NCI-H128 (cell line): ENCODE results near the gene NR2F2.
A peak's percentile ranks its signal among the peaks of the same experiment; 100 is the strongest.

ENCODE experiments used
- DNase-seq: peaks from one replicate; lab custom pipeline; 2025; ENCODE audit not compliant: unreplicated experiment; lab: John Stamatoyannopoulos, UW

The NR2F2 gene

DNA sequence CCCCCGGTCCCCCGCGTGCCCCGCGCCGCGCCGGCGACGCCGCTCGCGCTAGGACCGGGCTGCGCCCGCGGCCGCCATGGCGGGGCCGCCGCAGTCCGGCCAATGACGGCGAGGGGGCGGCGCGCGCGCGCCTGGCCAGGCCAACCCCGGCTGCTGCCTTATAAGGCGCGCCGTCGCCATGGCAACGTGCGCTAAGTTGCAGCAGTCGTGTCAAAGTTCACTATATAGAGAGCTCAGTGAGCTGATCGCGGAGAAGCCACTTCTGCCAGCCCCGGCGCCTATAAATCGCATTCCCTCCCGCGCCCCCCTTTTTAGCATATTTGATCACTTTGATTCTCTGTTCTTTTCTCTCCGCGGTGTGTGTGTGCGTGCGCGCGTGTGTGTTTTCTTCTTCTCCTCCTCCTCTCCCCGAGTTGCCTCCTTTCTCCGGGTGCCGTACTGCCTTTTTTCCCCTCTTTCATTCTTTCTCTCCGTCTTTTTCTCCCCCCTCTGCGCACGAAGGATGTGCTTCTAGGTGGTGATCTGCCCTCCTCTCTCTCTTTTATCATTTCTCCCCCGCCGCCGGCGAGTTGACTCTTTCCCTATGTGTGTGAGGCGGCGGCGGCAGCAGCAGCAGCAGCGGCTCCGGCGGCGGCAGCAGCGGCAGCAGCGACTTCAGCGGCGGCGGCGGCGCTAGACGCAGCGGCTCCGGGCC is at the start of gene NR2F2:
NR2F2 (plus strand) TSS at position 251 of the 694 bp plus-strand sequence. CDS start 1,406 bp downstream, outside the sequence.
- DNase-seq = peak; percentile 55

DNA sequence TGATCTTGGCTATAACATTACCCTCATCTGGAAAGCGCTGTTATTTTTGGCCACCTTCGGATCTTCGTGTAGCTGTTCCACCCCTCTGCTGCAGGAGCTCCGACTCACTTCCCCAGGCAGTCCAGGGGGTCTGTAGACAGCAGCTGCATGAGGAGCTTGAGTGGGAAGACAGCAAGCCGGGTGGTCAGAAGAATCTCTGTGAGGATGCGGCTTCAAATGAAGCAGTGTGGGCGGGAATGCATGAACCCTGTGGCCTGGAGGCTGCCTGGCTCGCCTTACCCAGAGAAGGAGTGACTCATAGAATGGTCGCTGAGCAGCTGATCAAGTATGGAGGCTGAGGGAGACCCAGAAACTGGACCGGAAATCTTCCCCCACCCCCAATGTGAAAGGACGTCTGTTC is 45.2 kb upstream of the NR2F2 start:
- DNase-seq = no peak

DNA sequence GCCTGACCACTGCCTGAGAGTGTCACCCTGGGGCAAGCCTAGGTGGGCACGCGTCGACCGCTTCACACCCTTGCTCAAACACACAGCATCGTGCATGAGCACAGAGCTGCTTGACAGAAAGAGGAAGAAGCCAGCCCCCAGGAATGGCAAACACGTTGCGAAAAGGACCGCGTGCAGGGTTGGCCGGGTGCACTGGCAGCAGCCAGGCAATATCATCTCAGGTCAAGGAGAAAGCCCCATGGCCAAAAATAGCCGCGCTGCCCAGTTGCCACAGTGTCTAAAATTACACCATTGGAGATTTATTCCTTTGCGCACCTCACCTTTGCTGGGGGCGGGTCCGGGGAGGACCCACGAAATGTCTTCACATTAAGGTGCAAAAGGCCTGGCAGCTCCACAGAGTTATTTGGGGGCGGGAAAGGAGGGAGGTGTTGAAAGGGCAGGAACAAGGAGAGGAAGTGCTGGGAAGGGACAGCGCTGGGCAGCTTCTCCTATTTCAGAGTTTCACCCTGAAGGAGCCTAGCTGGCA is 44.7 kb upstream of the NR2F2 start:
- DNase-seq = no peak

DNA sequence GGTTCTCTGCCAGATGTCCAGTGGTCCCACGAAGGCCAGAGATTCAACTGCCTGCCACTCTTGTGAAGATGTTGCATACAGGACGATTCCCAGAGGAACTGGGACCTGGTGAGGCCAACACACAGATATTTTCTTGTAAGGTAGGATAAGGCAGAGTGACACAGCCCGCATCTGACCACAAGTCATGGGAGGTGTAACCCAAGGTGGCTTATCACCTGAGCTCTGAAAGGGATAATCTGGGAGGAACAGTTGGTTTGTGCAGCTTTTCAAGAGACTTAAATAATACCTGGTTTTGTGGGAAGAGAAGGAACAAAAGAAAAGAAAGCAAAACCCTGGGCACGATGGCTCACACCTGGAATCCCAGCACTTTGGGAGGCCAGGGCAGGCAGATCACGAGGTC is 39.8 kb upstream of the NR2F2 start:
- no peak for DNase-seq

DNA sequence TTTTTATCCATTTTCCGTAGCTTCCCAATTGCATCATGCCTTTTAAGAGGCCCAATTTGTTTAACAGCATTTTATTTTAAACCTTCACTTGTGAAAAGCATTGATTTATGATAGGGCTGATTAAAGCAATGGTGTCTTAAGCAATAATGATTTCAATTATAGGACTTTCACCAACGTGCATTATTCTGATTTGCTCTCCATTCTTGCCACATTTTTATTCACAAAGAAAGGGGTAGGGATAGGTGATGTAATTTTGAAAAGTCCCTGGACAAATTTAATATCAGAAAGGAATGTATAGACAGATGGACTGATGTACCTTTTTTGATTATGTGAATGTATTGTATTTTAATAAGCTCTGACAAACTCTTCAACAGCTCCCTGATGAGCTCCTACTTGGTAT is 37.9 kb upstream of the NR2F2 start:
- no peak for DNase-seq

DNA sequence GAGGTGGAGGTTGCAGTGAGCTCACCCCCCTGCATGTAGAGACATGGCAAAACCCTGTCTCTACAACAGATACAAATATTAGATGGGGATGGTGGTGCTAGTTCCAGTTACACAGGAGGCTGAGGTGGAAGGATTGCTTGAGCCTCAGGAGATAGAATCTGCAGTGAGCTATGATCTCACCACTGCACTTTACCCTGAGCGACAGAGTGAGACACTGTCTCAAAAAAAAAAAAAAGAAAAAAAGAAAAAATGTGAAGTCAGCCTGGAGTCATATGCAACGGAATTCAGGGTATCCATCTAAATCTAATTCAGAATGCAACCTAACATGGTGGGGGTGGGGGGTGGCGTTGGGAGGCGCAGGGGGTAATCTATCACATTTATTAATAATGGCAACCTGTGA is 37.1 kb upstream of the NR2F2 start:
- no peak for DNase-seq

DNA sequence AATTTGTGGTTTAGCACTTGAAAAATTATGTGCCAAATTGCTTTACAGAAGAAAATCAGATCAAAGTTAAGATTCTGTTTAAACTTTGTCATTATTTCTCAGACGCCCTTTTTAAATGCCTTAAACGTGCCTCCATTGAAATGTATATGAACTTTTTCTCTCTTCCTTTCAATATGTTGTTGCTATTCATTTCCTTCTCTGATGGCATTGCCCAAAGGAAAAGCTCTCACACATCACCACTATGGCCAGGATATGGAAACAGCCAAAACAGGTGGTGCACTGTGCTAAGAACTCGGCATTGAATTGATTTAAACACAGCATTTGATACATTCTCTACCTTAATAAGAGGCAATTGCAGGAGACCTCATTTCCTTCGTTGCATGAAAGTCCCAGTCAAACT is 35.7 kb upstream of the NR2F2 start:
- no peak for DNase-seq

DNA sequence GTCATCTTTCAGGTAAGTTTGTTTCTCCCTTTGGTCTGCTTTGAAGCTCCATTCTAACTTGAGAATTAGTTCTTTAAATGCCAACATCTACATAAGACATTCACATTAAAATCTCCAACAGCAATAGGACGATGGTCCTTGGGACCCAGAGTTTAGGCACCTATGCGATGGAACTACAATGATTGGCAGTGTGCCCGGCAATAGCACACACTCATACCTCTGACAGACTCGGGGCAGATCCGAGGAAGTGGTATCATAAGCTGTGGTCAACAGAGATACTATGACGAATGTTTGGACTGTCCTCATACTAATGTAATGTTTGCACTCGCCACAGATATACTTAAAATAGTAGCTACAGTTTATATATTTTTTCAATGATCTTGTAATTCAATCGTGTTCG is 34.2 kb upstream of the NR2F2 start:
- DNase-seq = no peak

DNA sequence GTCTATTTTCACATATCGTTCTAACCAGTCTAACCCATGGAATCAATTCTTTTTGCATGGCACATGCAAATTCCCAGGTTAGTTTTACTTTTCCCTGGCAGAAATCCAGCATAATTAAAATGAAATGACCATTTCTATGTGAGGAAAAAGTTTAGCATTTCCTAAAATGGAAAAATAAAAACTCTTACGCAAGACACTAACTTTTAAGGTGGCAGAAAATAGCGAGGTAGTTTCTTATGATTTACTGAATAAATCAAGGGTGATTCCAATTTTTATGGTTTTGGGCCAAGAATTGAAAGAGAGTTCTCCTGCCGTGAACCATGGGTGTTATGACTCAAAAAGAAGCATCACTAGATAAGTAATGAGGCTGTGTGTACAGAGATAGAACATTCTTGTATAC is 32.7 kb upstream of the NR2F2 start:
- DNase-seq = no peak

DNA sequence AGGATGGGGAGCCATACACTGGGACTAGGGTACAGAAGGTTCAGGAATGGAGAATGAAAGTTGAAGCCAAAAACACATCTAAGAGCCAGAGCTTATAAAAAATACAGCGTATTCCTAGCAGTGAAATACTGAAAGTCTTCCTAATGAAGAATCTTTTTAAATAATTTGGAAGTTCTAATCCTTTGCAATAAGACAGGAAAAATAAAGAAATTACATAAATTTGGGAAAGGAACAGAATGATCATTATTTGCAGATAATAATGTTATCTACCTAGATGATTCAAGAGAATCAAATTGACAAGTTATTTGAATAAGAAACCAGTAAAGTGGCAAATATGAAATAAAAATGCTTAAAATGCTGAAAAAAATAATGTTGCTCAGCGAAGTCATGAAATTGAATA is 32.3 kb upstream of the NR2F2 start:
- no peak for DNase-seq

DNA sequence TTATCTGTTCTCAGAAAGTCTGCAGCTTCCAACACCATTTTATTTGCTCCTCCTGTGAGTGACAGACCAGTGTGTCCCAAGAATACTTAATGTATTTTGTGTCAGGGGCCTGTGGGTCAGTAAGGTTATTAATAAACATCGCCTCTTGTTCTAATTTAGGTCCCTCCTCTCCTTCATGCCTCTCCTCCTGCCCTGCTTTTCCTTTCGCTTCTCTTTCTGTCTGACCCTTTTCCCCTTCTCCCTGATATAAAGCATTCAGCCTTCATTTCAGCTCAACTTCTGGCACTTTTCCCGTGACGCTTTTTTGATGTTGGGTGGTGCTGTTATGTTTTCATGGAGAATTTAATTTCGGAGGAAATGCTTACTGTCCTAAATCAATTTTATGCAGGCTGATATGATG is 29.7 kb upstream of the NR2F2 start:
- DNase-seq = no peak

DNA sequence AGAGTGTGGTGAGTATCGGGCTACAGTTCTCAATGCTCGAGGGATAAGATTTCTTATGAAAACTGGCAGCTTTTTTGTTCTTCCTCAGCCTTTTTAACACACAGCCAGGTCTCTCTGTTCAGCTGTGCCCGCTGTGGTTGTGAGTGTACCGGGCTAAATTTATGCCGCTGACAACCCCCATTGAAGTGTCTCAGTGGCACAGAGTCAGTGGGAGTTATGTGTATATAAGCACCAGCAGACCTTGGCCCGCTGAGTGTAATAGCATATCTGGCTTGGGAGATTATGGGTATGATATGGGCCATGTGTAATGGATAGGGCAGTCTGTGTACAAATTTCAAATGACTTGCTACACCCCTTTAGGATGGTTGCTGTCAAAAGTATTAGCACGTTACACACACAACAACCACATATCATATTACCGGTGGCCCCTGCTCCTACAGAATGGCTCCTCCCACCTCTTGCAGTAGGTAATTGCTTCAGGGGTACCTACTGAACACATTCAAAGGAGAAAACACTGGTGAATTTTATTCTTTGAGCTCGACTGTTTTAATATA is 26.9 kb upstream of the NR2F2 start:
- DNase-seq = no peak

DNA sequence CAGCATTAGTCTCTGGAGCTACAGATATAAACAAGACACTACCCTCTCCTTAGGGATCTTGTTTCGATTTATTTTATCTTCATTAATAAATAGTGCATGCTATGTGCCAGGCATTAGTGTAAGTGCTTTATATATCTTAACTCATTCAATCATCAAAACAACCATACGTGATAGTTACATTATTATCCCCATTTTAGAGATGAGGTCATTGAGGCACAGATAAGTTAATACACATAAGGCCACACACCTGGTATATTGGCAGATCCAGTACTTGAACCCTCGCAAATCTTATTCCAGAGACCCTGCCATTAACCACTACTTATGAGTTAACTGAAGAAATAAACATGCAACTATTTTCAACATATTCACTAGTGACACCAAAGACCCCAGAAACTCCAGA is 25.7 kb upstream of the NR2F2 start:
- no peak for DNase-seq

DNA sequence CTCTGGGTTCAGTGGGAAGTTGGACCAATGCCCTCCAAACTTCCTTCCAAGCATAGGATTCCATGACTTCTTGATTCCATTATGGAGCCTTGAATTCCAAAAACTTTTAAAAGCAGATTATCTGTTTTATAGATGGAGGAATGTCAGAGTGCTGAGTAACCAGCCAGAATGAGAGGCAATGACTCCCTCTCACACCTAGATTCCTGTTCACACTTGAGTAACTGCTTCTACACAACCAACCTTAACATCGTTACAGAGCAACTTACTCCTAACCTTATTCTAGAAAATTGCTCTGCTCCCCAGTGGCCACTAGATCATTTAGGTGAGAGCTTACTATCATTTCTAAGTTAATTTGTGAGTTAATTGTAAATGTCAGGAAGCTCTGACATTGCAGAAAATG is 24.2 kb upstream of the NR2F2 start:
- DNase-seq = no peak

DNA sequence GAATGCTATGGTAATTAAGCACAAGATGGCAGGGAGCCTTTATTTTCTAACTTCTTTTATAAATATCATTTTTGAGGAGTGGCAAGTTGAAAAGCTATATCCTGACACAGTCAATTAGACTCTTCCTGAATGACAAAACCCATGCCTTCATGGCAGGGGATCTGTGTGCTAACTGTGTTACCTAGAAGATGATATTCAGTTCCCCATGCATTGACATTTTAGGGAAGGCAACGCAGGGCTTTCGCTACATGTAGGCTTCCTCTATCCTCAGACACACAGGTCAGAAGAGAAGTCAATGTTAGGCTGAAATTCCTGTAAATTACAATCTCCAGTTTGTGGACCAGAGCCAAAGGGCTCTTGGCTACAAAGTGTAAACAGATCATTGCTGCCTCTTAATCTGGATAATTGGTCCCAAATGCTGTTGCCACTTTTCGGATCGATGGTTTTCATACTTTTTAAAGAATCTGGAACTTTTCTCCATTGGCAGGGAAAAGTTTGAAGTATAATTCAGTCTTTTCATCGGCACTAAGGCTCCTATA is 22.6 kb upstream of the NR2F2 start:
- no peak for DNase-seq

DNA sequence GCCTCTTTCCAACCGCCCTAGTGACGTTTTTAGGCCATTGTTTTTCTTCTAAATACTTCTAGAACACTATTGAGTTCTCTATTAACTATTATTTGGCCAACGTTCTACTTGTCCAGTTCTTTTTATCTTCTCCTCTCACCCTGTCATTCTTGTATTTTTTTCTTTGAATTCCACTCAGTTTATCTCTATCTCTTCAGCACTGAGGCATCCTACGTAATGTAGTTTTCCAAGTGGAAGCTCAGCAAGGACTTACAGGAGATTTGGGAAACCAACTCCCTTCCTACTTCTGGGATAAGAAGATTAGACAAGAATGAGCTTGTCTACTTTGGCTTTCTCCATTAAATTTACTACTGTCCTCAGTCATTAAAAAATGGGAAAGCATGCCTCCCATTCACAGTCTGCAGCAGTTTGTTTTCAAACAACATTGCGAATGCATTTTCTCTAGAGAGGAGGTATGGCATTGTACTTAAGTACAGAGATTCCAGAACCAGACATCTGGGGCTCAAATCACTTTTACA is 21.3 kb upstream of the NR2F2 start:
- no peak for DNase-seq

DNA sequence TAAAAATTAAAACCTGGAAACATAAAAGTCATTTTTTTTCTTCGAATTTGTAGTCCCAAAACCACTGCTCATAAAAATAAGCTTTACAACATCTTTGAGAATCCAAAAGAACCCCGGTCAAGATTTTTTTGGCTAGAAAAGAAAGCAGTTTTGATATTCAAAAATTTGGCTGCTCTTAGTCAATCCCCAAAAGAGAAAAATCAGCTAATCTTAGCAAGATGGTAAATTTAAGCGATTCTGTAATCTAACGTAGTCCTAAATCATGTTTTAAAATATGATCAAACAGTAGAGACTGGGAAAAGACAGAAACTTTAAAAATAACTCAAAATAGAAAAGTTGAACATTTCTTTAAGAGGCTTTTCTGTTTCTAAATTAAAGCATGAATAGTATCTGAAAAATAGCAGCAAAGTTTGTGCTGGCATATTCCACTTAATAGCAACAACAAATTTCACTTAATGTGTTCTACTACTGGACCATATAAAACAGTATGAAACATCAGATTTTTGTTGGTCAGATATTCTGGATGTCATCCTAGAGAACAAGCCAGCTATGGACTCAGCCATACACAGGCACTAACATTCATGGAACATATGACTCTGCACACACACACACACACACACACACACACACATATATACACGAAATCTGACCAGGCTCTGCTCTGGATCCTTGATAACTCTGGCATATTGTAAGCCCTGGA is 19.1 kb upstream of the NR2F2 start:
- DNase-seq = no peak

DNA sequence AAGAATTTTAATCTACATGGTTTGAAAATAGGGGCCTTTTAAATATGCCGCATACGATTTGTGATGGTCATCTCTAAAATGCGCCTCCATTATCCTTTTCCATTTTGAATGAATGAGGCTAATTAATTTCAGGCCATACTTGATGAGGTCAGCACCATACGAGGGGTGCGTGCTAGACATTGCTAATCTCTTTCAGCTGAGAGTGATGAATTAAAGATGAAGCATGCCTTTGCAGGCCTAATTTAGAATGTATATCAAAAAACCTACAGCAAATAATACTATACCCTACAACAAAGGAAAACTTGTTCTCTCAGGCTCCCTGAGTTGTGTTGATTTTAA is 18.6 kb upstream of the NR2F2 start:
- no peak for DNase-seq

DNA sequence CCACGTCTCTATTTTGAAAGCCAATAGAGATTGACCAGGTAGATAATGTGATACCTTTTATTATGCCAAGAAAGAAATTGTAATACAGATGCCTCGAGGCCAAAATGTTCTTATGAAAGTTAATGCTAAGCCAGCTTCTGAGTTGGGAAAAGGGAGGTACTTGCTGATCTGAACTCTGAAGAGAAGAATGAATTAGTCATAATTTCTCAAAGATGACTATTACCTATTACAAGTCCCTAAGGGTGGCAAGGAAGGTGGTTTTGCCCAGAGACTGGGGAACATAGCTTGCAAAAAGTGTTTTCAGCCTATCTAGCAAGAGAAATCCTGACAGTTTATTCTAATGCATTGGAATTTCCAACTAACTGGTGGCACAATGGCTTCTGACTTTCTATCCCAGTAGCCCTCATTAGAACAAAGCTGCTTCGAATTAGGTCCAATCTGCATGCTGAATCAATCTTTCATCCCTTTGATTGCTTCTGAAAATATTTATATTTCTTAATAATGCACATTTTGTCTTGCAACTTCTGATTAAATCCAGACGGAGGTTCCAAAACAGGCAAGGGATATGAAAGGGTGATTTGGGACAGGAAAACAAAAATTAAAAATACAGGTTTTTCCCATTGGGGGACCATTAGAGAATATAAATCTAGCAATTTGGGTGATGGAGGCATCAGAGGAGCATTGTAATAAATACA is 17.7 kb upstream of the NR2F2 start:
- DNase-seq = no peak

DNA sequence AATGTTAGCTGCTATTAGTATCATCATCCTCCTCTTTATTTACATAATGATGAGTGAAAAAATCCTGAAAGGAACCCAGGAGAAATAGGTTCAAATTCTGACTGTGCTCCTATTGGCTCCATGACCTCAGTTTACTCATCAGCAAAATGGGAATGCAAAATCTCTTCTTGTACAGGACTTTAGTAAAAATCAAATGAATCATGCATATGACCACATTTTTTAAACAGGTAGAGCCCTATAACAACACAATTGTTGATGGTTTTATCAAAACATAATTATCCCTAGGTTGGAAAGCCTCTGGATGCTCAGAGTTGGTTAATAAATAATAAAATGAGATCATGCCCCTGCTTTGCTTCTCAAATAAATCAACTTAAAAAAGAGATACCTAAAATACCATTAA is 16.0 kb upstream of the NR2F2 start:
- no peak for DNase-seq

DNA sequence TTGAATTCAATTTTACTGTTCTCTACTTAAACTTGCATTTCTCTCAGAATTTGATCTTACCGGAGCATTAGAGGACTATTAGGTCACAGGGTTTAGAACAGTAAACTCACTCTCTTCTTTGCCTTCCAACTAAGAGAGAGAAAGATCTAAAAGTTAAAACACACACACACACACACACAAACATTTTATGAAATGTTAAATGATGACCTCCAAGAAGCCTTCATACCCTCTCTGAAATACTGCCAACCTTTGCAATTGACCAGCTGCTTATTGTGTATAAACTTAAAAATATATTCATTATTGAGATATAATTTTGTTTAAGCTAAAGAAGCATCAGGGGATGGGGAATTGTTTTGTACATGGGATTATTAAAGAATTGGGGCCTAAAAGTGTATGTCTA is 15.5 kb upstream of the NR2F2 start:
- no peak for DNase-seq
